Heart left ventricle (tissue), 13 donors: Measurements from ENCODE around the gene UNC45A.

Experiments used
- CTCF ChIP-seq, 12 donors: fragments of 200-600 bp; sonication (generic) in 4 of 12; IDR thresholded peaks; one replicate each; pipeline versions ENCODE4 v1.5.0 to v1.8.0; 2018 to 2022; ENCODE audit warnings: antibody characterized with exemption in 12 of 12, mild to moderate bottlenecking in 5 of 12
- POLR2A ChIP-seq, 2 donors: fragments of 450-650 bp; IDR thresholded peaks; one replicate each; pipeline ENCODE4 v1.6.1; 2017; ENCODE audit warnings: antibody characterized with exemption in 2 of 2, mild to moderate bottlenecking in 2 of 2, moderate library complexity in 2 of 2
- donor health status: ischemic (EF 13 %, LVEDD 7.1; RV severe dilation, severe dysfunction).
- donor health status: DM: no; HTN: yes; CAD: no.
- donor health status: DM: no; HTN: no; CAD: no.
- donor health status: ischemic (EF 25% LVEDD 6.9; RV normal size, moderate dysfunction).
- donor health status: ischemic (EF 25% LVEDD 5.7; RV mildly dilated, moderate dysfunction).
- donor health status: ischemic (EF 35%, LVEDD 5.7; RV mildly dilated, moderate dysfunction).
- donor health status: nonischemic (EF 11% LVEDD 7.7; RV severe dilation, severe dysfunction).
- donor health status: DM: yes; HTN: yes; CAD: no.
- donor health status: PGD.
- donor health status: ischemic (EF 29% LVEDD 5.4; RV normal size, mild dysfunction).
- donor health status: nonischemic (EF 23%, LVEDD 6.1; RV moderate dilation, normal function).

- TF ChIP-seq POLR2A (IDR thresholded peaks at IDR 0.05) (no peak), CTCF (IDR thresholded peaks at IDR 0.05) (no peak)
These were observed 11.5 kb downstream of the UNC45A start for GRCh38 chr15:90946538-90946937.
